GM12873 (cell line): ENCODE measurements around the gene UBE2U.

ENCODE experiments used
- TF ChIP-seq, protein P1 (sequence below): IDR thresholded peaks from 2 replicates; pipeline ENCODE4 v1.5.1; 2012; ENCODE audit warnings: low read depth, mild to moderate bottlenecking, moderate library complexity, low read length, control low read depth; ENCODE audit not compliant: insufficient read depth; ENCODE audit errors: missing control alignments

UBE2U gene

DNA sequence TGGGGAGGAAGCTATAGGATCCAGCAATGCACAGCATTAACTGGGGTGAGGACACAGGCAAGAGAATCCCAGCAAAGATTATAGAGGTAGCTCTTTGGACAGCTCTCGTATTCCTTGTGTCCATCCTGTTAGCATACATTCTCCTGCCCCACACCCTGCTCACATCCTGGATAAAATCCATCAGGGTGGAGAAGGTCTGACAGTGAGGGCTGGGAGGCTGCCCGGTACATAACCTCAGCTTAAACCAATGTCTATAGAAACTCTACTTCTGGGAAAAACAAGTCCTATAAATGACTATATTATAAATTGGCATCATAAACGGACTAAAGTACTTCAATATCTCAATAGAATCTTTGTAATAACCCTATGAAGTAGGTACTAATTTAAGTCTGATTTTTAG lies 36.8 kb upstream of the UBE2U start:
- TF ChIP-seq, protein P1, sequence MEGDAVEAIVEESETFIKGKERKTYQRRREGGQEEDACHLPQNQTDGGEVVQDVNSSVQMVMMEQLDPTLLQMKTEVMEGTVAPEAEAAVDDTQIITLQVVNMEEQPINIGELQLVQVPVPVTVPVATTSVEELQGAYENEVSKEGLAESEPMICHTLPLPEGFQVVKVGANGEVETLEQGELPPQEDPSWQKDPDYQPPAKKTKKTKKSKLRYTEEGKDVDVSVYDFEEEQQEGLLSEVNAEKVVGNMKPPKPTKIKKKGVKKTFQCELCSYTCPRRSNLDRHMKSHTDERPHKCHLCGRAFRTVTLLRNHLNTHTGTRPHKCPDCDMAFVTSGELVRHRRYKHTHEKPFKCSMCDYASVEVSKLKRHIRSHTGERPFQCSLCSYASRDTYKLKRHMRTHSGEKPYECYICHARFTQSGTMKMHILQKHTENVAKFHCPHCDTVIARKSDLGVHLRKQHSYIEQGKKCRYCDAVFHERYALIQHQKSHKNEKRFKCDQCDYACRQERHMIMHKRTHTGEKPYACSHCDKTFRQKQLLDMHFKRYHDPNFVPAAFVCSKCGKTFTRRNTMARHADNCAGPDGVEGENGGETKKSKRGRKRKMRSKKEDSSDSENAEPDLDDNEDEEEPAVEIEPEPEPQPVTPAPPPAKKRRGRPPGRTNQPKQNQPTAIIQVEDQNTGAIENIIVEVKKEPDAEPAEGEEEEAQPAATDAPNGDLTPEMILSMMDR: no peak

DNA sequence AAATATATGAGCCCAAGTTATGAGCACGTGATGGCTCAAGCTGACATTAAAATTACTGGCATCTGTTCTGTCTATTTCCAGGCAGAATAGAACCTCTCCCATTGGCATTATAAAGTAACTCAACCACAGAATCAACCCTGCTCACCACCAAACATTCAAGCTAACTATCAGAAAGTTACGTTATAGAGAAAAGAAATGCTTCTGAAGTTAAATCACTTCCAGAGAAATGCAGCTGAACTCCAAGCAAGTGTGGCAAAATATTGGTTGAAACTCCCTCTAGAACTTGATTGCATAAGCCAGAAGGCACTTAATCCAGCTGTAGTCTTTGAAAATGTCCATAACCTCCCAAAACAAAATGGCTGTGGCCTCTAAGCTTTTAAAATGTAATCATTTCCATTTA lies 36.2 kb upstream of the UBE2U start:
- TF ChIP-seq, protein P1: no peak

DNA sequence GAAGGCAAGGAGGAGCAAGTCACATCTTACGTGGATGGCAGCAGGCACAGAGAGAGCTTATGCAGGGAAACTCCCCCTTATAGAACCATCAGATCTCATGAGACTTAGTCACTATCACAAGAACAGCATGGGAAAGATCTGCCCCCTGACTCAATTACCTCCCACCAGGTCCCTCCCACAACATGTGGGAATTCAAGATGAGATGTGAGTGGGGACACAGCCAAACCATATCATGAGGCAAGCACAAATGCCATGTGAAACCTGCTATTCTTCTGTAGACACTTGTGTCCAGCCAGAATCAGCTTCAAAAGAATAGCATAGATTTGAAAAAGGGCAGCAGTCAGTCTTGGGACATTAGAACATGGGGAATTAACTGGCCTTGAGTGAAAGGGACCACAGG lies 32.2 kb upstream of the UBE2U start:
- TF ChIP-seq, protein P1: no peak

DNA sequence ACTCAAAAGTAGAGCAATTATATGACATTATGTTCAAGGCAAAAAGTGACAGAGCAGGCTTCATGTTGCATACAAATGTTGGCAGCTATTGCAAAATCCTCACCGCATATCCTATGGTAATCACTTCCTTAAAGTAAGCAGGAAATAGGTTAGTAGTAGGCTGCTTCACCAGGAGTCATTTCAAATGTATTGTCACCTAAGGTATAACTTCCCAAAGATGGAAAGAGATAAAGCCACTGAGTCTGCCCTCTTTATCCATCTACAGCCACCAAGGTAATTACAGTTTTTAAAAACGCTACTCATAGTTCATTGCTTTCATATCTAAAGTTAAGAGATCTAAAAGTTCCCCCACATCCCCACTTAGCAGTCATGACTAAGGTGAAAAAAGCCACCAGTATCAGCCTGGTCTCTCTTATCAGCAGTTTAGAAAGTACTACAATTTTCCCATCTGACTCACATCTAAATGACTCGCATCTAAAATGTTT lies 31.6 kb upstream of the UBE2U start:
- TF ChIP-seq, protein P1: no peak

DNA sequence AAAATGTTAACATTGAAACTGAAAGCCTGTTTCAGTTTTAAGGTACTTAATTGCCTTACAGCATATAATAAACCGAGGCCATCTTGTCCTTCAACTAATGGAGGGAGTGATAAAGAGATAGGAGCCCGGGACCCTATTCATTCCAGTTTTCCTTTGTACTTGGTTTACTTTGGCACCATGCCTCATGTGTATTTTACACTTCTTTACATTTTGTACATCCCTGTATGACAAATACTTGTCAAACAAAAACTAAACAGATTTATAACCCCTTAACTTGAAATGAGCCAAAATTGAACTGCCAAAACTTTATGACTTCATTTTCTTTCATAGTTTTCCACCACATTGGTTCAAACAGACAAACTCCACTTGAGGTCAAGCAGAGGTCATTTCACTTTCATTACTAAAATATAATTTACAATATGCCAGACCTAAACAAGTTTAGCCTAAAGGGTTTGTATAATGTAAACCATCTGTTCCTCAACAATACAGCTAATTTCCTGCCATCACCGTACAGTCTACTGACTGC lies 30.9 kb upstream of the UBE2U start:
- TF ChIP-seq, protein P1: no peak

DNA sequence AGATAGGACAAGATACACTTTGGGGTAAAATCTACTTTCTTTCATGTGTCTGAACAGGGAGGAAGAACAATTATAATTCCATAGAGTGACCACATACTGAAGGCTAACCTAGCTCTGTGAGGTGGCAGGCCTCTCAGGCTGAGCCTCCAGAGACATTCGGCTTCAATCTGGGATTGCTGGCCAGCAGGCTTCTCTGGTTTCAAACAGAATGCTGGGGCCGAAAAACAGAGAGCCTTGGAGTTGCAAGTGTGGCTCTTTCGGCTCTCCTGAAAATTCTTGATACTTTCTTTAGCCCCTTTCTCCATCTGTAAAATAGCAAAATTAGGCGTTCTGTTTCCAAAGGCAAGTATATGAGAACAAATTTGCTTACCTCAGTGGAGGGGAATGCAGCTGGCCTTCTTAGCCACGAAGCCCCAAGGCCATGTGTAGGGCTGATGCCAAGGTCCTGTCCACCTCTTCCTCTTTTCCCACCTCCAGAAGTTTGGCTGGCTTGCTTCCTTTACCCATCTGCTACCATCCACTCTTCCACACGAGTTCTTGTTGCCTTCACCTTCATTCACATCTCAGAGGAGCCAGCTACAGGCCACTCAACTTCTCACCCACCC lies 30.0 kb upstream of the UBE2U start:
- TF ChIP-seq, protein P1: no peak

DNA sequence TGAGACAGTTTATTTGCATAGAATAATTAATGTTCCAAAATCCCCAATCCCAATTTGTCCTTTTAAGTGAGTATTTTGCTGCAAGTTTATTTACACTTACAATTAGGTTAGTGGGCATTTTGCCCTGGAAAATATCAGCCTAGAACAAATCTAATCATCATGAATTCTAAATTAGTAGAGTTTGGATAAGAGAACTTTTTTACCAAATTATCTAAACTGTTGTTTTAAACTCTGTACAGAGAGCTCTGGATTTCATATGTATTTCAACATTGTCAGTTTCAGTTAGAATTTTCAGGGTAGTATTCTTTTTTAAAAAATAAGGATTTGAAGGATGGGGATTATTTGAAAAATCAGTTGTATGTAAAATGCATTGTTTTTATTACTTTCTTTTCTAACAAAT lies 27.8 kb upstream of the UBE2U start:
- TF ChIP-seq, protein P1: no peak
